GM18907 (cell line): ENCODE data around the gene P4HB.

Experiments used
- ATAC-seq: cut with Tn5 transposase; IDR thresholded peaks from one replicate; pipeline ENCODE4 v1.9.1; 2021; ENCODE audit warnings: mild to moderate bottlenecking, moderate library complexity; ENCODE audit not compliant: unreplicated experiment

The P4HB gene

GRCh38 chr17:81869221-81870130, 9.1 kb upstream of the P4HB start:
- no peak for ATAC-seq

GRCh38 chr17:81868674-81869220, 8.4 kb upstream of the P4HB start:
- no peak for ATAC-seq

GRCh38 chr17:81867991-81868673, 7.8 kb upstream of the P4HB start:
- no peak for ATAC-seq

- ATAC-seq: no peak
Observed at GRCh38 chr17:81867170-81867990, 7.0 kb upstream of the P4HB start.

DNA sequence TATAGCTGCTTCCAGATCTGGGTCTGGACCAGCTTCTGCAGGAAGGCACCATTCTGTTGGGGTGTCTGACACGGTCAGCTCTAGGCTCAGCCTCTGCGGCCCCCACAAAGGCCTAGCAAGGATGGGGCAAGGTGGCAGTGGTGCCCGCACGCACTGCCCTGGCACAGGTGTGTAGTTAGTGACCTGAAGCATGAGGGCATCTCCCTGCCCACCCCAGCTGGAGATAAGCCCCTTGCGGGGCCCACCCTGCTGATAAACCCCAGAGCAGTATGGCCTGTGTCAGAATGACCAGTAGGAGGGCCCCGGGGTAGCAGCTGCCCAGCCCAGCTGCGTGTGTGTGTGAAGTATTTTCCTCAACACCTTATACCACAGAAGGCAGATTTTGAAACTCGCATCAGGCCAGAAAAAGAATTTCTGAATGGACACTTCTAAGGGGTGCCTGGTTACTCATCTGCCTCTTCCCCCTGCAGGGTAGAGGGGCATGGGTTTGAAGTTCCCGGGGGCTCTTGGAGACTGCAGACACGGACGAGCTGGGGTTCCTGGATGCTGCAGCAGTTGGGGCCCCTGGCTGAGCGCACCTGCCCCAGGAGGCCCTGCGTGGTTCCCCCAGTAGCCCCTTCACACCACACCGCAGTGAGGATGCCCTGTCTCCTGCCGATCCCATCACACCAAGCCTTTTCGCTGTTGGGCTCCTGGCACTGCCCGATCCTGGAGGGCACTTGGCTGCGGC, 6.3 kb upstream of the P4HB start:
- ATAC-seq: no peak

DNA sequence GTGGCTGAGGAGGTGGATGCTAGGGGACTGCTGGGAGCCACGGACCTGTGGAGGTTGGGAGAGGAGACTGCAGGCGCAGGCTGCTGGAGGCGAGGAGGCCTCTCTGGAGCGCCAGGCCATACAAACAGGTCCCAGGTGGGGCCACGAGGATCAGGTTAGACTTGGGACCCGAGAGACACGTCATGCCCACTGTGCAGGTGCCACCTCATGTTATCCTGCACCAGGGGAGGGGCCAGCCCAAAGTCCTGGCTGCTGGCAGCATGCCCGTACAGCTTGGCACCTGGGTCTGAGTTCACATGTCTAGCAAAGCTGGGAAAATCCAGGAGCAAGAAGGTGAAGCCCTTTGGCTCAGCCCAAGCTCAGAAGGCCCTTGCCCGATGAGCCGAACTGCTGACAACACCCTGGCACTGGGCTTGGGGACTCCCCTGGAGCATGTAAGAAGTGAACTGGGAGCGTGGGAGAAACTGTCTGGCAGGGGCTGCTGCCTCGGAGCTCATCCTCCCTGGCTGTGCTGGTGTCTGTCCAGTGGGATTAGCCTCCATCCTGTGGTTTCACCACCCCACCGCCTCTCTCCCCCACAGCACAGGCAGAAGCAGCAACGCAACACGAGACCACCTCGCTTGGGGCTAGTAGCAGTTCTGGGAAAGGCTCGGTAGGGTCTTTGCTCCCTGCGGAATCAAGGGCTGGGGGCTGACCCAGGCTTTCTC, 5.6 kb upstream of the P4HB start:
- no peak for ATAC-seq

- ATAC-seq: no peak
Observed at GRCh38 chr17:81865358-81865732, 5.0 kb upstream of the P4HB start.

DNA sequence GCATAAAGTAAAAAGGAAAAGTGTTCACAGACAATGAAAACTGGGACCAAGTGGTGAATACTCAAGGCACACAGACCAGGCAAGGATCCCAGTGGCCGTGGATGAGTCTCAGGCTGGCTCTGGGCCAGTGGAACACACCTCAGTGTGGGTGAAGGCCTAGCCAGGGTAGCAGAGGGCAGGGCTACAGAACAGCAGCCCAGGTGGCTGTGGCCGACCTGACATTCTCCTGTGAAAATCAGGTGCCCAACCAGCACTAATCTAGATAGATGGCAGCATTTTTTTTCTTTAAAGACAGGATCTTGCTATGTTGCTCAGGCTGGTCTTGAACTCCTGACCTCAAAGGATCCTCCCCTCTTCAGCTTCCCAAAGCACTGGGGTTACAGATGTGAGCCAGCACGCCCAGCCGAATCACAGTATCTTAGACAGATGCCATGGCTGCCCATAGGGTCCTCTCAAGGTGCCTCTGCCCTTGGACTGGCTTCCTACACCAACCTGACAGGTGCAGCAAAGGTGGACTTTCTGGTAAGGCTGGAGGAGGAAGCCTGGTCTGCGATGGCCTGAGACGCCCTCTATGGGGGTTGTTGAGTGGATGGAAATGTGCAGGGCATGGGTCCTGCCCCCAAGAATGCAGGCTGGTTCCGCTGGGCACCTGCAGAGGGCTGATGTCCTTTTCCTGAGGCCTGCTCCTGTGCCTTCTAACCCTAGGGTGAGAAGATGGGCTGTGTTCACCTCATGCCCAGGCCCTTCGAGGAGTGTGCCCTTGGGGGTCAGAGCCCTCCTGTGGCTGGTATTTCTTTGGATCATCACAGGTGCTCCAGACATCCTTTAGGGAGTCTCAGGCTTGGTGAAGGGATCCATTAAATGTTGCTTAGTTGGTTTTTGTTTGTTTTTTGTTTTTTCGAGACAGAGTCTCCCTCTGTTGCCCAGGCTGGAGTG, 3.8 kb upstream of the P4HB start:
- no peak for ATAC-seq

DNA sequence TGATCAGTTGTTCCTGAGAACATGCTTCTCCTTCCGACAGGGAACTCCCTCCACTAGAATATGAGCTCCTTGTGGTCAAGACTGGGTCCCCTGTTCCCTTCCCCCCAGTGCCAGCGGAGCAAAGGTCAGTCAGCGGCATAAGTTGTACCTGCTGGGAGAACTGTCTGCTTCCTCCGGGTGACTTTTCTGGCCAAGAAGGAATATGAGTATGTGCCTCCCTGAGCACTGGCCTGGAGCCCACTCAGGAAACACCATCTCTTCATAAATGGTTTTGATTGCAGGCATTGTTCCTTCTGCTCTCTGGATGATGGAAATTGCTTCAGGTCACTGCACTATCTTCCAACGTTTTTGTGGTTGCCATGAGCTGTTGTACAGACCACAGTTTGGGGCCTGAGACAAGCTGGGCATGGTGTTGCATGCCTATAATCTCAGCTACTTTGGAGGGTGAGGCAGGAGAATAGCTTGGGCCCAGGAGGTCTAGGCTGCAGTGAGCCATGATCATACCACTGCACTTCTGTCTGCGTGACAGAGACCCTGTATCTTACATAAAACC, 2.9 kb upstream of the P4HB start:
- ATAC-seq: no peak

DNA sequence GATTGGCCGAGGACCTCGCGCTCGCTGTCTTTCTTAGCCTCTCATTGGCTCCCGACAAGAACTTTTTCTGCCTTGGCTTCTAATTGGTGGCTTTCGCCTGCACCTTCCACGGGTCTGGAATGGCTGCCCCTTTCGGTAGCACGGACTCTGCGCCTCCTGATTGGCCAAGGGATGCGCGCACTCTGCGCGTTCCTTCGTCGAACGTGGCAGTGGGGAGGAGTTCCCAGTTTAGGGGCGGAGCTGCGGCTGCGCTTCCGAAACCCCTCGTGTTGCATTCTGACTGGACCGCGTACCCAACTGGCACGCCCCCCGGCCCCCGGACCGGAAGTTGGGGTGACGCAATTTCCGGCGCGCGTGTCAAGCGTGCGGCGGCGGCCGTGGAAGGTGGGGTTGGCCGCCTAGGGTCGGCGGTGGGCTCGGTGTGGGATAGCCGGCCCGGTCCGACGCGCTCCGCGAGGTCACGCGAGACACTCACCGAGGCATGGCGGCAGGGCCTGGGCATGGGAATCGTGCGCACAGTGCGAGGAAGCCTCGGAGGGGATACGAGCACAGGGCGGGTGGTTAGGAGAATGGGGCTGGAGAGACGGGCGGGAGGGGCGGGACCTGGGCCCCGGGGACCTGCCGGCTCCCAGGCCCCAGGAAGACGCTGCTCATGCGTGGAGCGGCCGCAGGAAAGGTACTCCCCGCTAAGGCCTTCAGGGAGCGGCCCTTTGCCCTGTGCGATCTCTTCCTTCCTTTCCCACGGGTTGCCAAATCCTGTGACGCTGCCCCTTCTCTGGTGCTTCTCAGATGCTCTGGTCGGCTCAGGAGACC, 627 bp upstream of the P4HB start:
- peak; percentile 85 for ATAC-seq

DNA sequence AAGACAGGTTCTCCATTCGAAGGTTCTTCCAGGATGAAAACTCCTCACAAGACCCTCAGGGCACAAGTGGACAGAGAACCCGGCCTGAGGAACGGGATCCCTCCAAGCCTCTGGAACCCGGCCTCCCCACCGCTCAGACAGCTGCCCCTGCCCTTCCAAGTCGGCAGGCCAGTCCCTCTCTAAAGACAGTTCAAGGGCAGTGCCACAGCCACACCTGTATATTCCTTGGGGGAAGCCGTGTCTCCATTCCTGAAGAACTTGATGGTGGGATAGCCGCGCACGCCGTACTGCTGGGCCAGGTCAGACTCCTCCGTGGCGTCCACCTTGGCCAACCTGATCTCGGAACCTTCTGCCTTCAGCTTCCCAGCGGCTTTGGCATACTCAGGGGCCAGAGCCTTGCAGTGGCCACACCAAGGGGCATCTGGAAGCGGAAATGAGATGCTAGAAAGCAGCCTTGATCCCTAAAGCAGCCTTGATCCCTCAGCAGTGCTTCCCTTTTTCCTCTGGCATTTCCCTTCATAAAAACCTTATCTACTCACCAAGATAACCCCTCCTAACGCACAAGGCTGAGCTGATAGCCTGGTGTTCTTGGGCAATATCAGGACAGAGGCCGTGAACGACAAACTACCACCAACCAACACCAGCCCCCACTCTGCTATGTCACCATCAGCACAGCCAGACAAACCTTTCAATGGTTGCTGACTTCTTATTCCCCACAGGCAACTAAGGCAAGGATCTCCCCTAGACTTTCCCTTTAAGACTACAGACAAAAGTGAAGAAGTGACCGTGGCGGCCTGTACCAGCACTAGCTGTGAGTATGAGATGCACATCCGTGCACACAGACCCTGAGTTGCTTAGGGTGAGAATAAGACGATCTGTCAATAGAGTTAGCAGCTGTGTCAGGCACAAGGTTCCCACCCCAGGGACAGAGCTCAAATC, 1.1 kb downstream of the P4HB start:
- no peak for ATAC-seq

DNA sequence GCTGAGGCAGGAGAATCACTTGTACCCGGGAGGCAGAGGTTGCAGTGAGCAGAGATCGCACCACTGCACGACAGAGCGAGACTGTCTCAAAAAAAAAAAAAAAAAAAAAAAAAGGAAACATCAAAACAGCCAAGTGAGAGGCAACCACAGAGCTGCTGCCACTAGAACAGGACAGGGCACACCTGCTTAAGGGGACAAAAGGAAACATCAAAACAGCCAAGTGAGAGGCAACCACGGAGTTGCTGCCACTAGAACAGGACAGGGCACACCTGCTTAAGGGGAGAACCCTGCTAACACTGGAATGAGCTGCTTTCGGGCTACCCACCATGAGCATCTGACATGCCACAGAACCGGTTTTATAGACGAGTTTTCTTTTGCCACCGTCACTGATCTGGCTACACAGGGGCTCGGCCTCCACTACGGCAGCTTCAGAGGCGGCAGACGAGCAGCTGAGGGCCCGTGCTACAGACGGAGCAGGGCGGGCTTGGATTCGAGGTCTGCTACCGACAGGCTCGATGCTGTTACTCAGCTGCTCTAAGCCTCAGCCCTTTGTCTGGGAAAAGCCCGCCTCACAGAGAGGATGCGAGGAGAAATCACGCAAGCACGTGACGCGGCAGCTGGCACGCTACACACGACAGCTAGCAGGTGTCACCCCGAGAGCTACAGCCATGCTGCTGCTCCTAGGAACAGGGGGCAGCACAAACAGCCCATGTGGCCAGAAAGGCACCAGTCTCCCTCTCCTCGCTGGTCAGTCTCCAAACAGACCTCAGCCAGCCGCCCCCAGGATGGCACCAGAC, 2.0 kb downstream of the P4HB start:
- ATAC-seq: no peak

DNA sequence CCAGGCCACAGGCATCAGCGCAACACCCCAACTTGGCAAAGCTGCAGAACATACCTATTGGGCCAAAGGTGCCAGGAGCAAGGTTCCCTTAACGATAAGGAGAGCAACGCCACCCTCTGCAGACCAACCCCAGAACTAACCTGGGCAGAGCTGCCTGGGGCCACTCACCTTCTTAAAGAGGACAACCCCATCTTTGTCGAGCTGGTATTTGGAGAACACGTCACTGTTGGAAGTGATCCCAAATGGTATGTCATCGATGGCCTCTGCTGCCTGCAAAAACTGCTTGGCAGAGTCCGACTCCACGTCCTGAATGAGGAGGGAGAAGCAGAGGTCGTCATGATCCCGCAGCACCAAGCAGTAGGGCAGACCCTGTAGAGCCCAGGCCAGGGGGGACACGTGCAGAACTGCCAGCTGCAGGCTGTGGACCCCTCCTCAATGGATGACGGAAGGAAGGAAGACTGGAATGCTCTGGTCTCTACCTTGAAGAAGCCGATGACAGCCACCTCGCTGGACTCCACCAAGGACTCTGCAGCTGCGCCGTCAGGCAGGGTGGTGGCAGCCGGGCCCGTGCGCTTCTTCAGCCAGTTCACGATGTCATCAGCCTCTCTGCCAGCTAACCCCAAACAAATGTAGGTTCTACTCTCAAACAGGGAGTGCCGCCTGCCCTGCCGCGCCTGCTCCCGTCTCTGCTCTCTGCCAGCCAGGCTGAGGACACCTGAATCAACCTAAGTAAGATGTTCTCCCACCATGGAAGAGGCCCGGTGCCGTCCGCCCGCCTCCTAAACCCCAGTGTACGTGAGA, 5.2 kb downstream of the P4HB start:
- ATAC-seq: no peak

DNA sequence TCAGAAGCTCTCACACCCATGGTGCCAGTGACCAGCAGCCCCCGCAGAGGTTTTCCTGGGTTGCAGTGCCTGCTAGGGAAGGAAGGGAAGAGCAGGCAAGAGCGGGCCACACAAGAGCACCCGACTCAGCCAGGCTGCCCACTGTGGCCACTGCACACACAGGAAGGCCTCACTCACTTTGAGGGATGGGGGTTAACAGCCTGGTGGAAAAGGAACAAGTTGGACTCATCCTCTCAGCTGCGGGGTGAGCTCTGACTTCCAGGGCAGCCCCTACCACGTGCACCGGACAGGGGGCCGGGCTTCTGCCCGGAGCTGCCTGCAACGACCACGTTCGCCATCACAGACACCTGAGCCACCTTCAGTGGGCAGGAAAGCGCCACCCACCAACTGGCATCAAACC, 8.1 kb downstream of the P4HB start:
- no peak for ATAC-seq

DNA sequence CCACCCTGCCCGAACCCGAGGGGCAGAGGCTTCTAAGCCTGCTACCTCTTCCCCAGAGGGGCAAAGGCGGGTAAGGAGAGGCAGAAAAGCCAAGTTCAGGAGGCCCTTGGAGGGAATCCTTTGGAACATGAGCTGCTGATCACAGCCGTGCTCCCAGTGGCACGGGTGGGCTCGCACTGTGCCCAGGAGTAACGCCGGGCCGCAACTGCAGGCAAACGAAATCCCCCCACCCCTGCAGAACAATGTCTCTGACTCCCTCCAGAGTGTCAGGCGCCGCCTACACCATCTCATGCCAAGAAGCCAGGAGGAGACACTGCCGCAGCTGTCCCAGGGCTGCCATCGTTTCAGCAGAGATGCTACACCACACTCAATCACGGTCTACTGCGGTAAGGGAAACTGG, 8.9 kb downstream of the P4HB start:
- no peak for ATAC-seq
